ENCODE data around the gene SYT9.

The SYT9 gene

GRCh38 chr11:7275133-7275532 lies 23.4 kb downstream of the SYT9 start:
- no peak for TF ChIP-seq CTCF (IDR thresholded peaks at IDR 0.05)

GRCh38 chr11:7278314-7278917 lies 26.7 kb downstream of the SYT9 start:
- peak; percentile 75 for TF ChIP-seq CTCF (IDR thresholded peaks at IDR 0.05)

- TF ChIP-seq CTCF (IDR thresholded peaks at IDR 0.05), result no peak
Observed at GRCh38 chr11:7279676-7280075, 28.0 kb downstream of the SYT9 start.

- TF ChIP-seq CTCF (IDR thresholded peaks at IDR 0.05), result no peak
Observed at GRCh38 chr11:7281079-7281478, 29.4 kb downstream of the SYT9 start.

- no peak for TF ChIP-seq CTCF (IDR thresholded peaks at IDR 0.05)
Observed at GRCh38 chr11:7281809-7282208, 30.1 kb downstream of the SYT9 start.

GRCh38 chr11:7286178-7286577 lies 34.5 kb downstream of the SYT9 start:
- no peak for TF ChIP-seq CTCF (IDR thresholded peaks at IDR 0.05)

- TF ChIP-seq CTCF (IDR thresholded peaks at IDR 0.05), result no peak
Observed at GRCh38 chr11:7291100-7291829, 39.6 kb downstream of the SYT9 start.

Data from LNCAP (cell line).